Neural cell (in vitro differentiated cells): ENCODE measurements around the gene PAWR. TPM values are rescaled to one million over a fixed set of nuclear protein-coding genes. Genes with fewer than 3 reads are reported as not detected.

Source experiments
- H2AFZ ChIP-seq: fragments of 200-600, 300-800 bp; sonication (generic), shearing (Covaris generic); 2 replicates; pipeline ENCODE4 v1.6.0; 2014; ENCODE audit warnings: low read depth, mild to moderate bottlenecking, antibody characterized with exemption, low read length, moderate library complexity
- H3F3A ChIP-seq: fragments of 200-600 bp; shearing (Covaris generic); 2 replicates; pipeline ENCODE4 v1.6.1; 2016; ENCODE audit warnings: mild to moderate bottlenecking, moderate library complexity, mixed read lengths, antibody characterized with exemption, low read length; ENCODE audit not compliant: insufficient read depth, poor library complexity, severe bottlenecking
- H3K27ac ChIP-seq: fragments of 200-600, 300-800 bp; sonication (generic), shearing (Covaris generic); 2 replicates; pipeline ENCODE4 v1.5.1; 2014; ENCODE audit warnings: mild to moderate bottlenecking, low read length, moderate library complexity
- H3K27me3 ChIP-seq: fragments of 300-800, 200-600 bp; sonication (generic), shearing (Covaris generic); 2 replicates; pipeline ENCODE4 v1.6.0; 2014; ENCODE audit warnings: mild to moderate bottlenecking, low read depth, low read length, moderate library complexity; ENCODE audit not compliant: insufficient read depth
- H3K36me3 ChIP-seq: fragments of 300-800, 200-600 bp; sonication (generic), shearing (Covaris generic); 2 replicates; pipeline ENCODE4 v1.5.1; 2014; ENCODE audit warnings: mild to moderate bottlenecking, antibody characterized with exemption, low read length, moderate library complexity; ENCODE audit not compliant: insufficient read depth
- H3K4me2 ChIP-seq: fragments of 300-800, 200-600 bp; sonication (generic), shearing (Covaris generic); 2 replicates; pipeline ENCODE4 v1.6.0; 2014; ENCODE audit warnings: mild to moderate bottlenecking, low read length
- H3K4me3 ChIP-seq: fragments of 300-800, 200-600 bp; sonication (generic), shearing (Covaris generic); 2 replicates; pipeline ENCODE4 v1.5.1; 2014; ENCODE audit warnings: mild to moderate bottlenecking, low read length, moderate library complexity
- H3K79me2 ChIP-seq: fragments of 200-600 bp; shearing (Covaris generic); replicated peaks from 2 replicates; pipeline ENCODE4 v1.6.0; 2014; ENCODE audit warnings: mild to moderate bottlenecking, low read length, moderate library complexity; ENCODE audit not compliant: insufficient read depth
- H3K9ac ChIP-seq: fragments of 300-800, 200-600 bp; sonication (generic), shearing (Covaris generic); 2 replicates; pipeline ENCODE4 v1.6.1; 2016; ENCODE audit warnings: mild to moderate bottlenecking, low read length, mixed read lengths
- H3K9me2 ChIP-seq: fragments of 200-600 bp; shearing (Covaris generic); 2 replicates; pipeline ENCODE4 v1.6.1; 2016; ENCODE audit warnings: mild to moderate bottlenecking, low read length, mixed read lengths; ENCODE audit not compliant: insufficient read depth
- H3K9me3 ChIP-seq: fragments of 200-600, 300-800 bp; sonication (generic), shearing (Covaris generic); 2 replicates; pipeline ENCODE4 v1.6.1; 2016; ENCODE audit warnings: mild to moderate bottlenecking, mixed run types, low read length, moderate library complexity, mixed read lengths
- H4K20me1 ChIP-seq: fragments of 200-600 bp; shearing (Covaris generic); 2 replicates; pipeline ENCODE4 v1.6.1; 2016; ENCODE audit warnings: mild to moderate bottlenecking, mixed run types; ENCODE audit not compliant: insufficient read depth
- EP300 ChIP-seq: fragments of 450-650 bp; conservative IDR thresholded peaks from 2 replicates; pipeline ENCODE4 v1.6.1; 2014; ENCODE audit warnings: antibody characterized with exemption, mild to moderate bottlenecking, moderate library complexity; ENCODE audit not compliant: poor library complexity, severe bottlenecking
- EZH2 ChIP-seq: fragments of 200-600, 300-800 bp; shearing (Covaris generic), sonication (generic); IDR thresholded peaks from 2 replicates; pipeline ENCODE4 v1.6.1; 2014; ENCODE audit warnings: antibody characterized with exemption, low read length, borderline replicate concordance, mild to moderate bottlenecking; ENCODE audit not compliant: insufficient read depth, poor library complexity, severe bottlenecking
- MXI1 ChIP-seq: fragments of 450-650 bp; conservative IDR thresholded peaks from 2 replicates; pipeline ENCODE4 v1.6.1; 2014; ENCODE audit warnings: antibody characterized with exemption, mild to moderate bottlenecking; ENCODE audit not compliant: poor library complexity, severe bottlenecking
- POLR2AphosphoS5 ChIP-seq: IDR thresholded peaks from 2 replicates; pipeline ENCODE4 v1.6.1; 2012
- RAD21 ChIP-seq: fragments of 450-650 bp; conservative IDR thresholded peaks from 2 replicates; pipeline ENCODE4 v1.6.1; 2014; ENCODE audit warnings: antibody characterized with exemption, mild to moderate bottlenecking, moderate library complexity
- REST ChIP-seq: IDR thresholded peaks from 2 replicates; pipeline ENCODE4 v1.6.1; 2012; ENCODE audit warnings: borderline replicate concordance
- SMC3 ChIP-seq: fragments of 450-650 bp; conservative IDR thresholded peaks from 2 replicates; pipeline ENCODE4 v1.6.1; 2014; ENCODE audit warnings: antibody characterized with exemption, mild to moderate bottlenecking, moderate library complexity; ENCODE audit not compliant: poor library complexity
- TAF1 ChIP-seq: IDR thresholded peaks from 2 replicates; pipeline ENCODE4 v1.6.1; 2012; ENCODE audit warnings: low read depth
- polyA plus RNA-seq: library from polyadenylated mRNA; depleted of rRNA; stranded (reverse); fragments of >200 nt; gene quantifications from 2 replicates; pipeline ENCODE4 v1.2.3, GENCODE V29; 2014
- TF ChIP-seq, protein P1 (sequence below): fragments of 450-650 bp; IDR thresholded peaks from 2 replicates; pipeline ENCODE4 v1.5.1; 2014; ENCODE audit warnings: antibody characterized with exemption, mild to moderate bottlenecking, moderate library complexity; ENCODE audit not compliant: poor library complexity, severe bottlenecking

PAWR gene
- polyA plus RNA-seq, 1 donor from 2014 or later = 13.4 TPM

DNA sequence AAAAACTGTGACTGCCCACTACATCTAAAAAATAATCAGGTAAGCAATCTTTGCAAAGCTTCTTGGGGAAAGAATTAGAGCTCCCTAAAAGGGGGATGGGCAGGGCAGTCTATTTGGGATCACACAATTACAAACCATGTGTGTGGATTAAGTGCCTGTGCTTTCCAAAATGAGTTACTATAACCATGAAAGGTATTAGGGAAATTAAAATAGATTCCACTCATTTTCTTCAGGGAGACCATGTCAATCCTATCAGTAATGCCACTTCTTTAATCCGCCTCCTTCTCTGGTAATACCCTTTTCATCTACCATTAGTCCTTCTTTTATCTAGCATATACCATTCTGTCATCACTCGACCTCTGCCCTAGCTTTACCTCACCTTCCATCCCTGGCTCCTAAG lies 53.7 kb downstream of the PAWR start:
- H3K27ac ChIP-seq = no peak overlapping the region
- no peak overlapping the region for H3K4me3 ChIP-seq
- H3K27me3 ChIP-seq = no peaks in the 10 kb centered on the region
- H3K36me3 ChIP-seq = no peaks in the 10 kb centered on the region
- H3K9me3 ChIP-seq = no peaks in the 10 kb centered on the region
- H2AFZ ChIP-seq = no peak overlapping the region
- H3K9me2 ChIP-seq = no peaks in the 10 kb centered on the region
- H3K79me2 ChIP-seq = no peaks in the 10 kb centered on the region
- no peaks in the 10 kb centered on the region for H4K20me1 ChIP-seq
- TF ChIP-seq EP300 (no peak), POLR2AphosphoS5 (no peak), REST (no peak), TAF1 (no peak), MXI1 (no peak), EZH2 (no peak), RAD21 (no peak), SMC3 (no peak)
- TF ChIP-seq, protein P1, sequence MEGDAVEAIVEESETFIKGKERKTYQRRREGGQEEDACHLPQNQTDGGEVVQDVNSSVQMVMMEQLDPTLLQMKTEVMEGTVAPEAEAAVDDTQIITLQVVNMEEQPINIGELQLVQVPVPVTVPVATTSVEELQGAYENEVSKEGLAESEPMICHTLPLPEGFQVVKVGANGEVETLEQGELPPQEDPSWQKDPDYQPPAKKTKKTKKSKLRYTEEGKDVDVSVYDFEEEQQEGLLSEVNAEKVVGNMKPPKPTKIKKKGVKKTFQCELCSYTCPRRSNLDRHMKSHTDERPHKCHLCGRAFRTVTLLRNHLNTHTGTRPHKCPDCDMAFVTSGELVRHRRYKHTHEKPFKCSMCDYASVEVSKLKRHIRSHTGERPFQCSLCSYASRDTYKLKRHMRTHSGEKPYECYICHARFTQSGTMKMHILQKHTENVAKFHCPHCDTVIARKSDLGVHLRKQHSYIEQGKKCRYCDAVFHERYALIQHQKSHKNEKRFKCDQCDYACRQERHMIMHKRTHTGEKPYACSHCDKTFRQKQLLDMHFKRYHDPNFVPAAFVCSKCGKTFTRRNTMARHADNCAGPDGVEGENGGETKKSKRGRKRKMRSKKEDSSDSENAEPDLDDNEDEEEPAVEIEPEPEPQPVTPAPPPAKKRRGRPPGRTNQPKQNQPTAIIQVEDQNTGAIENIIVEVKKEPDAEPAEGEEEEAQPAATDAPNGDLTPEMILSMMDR = no peak
- H3K4me2 ChIP-seq = no peak overlapping the region
- no peak overlapping the region for H3K9ac ChIP-seq
- H3F3A ChIP-seq = no peaks in the 10 kb centered on the region

DNA sequence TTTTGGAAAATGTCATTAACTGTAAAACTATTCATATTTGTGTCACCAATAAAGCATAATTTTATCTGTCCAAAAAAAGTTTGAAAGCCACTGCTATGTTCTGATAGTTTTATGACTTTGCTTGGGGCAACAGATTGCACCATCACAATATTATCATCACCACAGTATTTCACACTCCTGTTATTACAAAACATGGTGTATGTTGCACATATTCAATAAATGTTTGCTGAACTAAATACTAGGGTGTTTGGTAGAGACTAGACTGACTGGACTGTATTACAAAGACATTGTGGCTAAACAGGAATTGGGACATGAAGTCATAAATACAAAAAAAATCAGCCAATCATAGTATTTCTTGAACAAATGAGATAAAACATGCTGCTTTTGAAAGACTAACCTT lies 55.1 kb downstream of the PAWR start:
- no peaks in the 10 kb centered on the region for H3F3A ChIP-seq
- H2AFZ ChIP-seq = no peak overlapping the region
- H3K4me2 ChIP-seq = no peak overlapping the region
- TF ChIP-seq EZH2 = no peak
- TF ChIP-seq REST = no peak
- no peak for TF ChIP-seq EP300
- TF ChIP-seq POLR2AphosphoS5 = no peak
- TF ChIP-seq RAD21 = no peak
- no peak for TF ChIP-seq SMC3
- TF ChIP-seq, protein P1 = no peak
- TF ChIP-seq MXI1 = no peak
- no peaks in the 10 kb centered on the region for H3K27me3 ChIP-seq
- no peak overlapping the region for H3K9ac ChIP-seq
- H3K79me2 ChIP-seq = no peaks in the 10 kb centered on the region
- no peak overlapping the region for H3K4me3 ChIP-seq
- H3K9me2 ChIP-seq = no peaks in the 10 kb centered on the region
- no peaks in the 10 kb centered on the region for H3K9me3 ChIP-seq
- H3K27ac ChIP-seq = no peak overlapping the region
- no peaks in the 10 kb centered on the region for H4K20me1 ChIP-seq
- no peaks in the 10 kb centered on the region for H3K36me3 ChIP-seq
